Activated CD4-positive, alpha-beta T cell treated with anti-CD3 and anti-CD28 coated beads for 36 hours (primary cell): Measurements from ENCODE around the gene GMPS. TPM values are rescaled to one million over a fixed set of nuclear protein-coding genes. Genes with fewer than 3 reads are reported as not detected.

ENCODE experiments used
- ATAC-seq: fragments of 200-7000 bp; cut with Tn5 transposase; one replicate; pipeline ENCODE4 v1.10.0; 2021; ENCODE audit warnings: mild to moderate bottlenecking, moderate library complexity
- CTCF ChIA-PET: fragments of 350-600 bp; sonication (Branson Sonifier 250); formaldehyde crosslinking; loops from one replicate; lab custom pipeline; 2021; ENCODE audit warnings: antibody characterized with exemption; lab: Charles Lee
- POLR2A ChIA-PET: fragments of 350-600 bp; sonication (Branson Sonifier 250); formaldehyde crosslinking; loops from one replicate; lab custom pipeline; 2021; ENCODE audit warnings: antibody characterized with exemption, inconsistent platforms; lab: Charles Lee
- DNase-seq: peaks from one replicate; pipeline ENCODE4 v3.0.0-alpha.2; 2020
- H3K27ac Mint-ChIP-seq: one replicate; pipeline ENCODE4 v1.8.0; 2021; ENCODE audit warnings: mixed read lengths
- H3K27me3 Mint-ChIP-seq: one replicate; pipeline ENCODE4 v1.8.0; 2021; ENCODE audit warnings: mixed read lengths
- H3K36me3 Mint-ChIP-seq: one replicate; pipeline ENCODE4 v1.8.0; 2021; ENCODE audit warnings: low read depth, mixed read lengths
- H3K4me1 Mint-ChIP-seq: one replicate; pipeline ENCODE4 v1.8.0; 2021; ENCODE audit warnings: mixed read lengths
- H3K4me3 Mint-ChIP-seq: one replicate; pipeline ENCODE4 v1.8.0; 2021; ENCODE audit warnings: mild to moderate bottlenecking, moderate library complexity, mixed read lengths
- H3K9me3 Mint-ChIP-seq: one replicate; pipeline ENCODE4 v1.8.0; 2021; ENCODE audit warnings: low read depth, mixed read lengths
- intact Hi-C, 2 experiments: fragments of 100-400 bp; cut with DNase I in 1 of 2; cut with micrococcal nuclease in 1 of 2; formaldehyde crosslinking; loops; one replicate each; pipeline versions ENCODE4 v1.14.2 to v1.15.1; 2022 to 2024; cut with DNase I, micrococcal nuclease
- total RNA-seq, 2 experiments: library from RNA; stranded (reverse); gene quantifications; one replicate each; pipeline ENCODE4 v1.2.3, GENCODE V29; 2021

GMPS gene
- total RNA-seq, 2 experiments from 2014 or later = 154 to 161 TPM

GRCh38 chr3:155890671-155891190 lies 20.3 kb downstream of the GMPS start:
- ATAC-seq (no peak), DNase-seq (no peak)
- Mint-ChIP-seq H3K4me1 (peaks cover 42% of the 10 kb centered on the region), H3K9me3 (no peaks in the 10 kb centered on the region), H3K4me3 (no peak overlapping the region), H3K36me3 (peaks cover 26% of the 10 kb centered on the region), H3K27ac (no peak overlapping the region), H3K27me3 (no peaks in the 10 kb centered on the region)
- CTCF ChIA-PET = no interaction called here
- intact Hi-C loops = no loop called here
- POLR2A ChIA-PET = no interaction called here

DNA sequence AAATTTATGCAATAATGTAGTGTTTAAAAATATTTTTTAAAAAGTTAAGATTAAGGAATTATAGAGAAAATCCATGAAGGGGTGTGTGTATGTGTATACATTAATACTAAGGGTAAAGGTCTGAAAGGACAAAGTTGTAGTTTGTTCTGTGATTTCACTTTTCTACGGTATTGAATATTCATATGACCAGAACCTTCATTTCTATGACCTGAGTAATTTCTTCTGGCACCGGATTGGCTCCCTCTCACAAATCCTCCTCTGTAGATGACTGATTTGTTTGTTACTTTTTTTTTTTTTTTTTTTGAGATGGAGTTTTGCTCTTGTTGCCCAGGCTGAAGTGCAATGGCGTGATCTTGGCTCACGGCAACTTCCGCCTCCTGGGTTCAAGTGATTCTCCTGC lies 20.9 kb downstream of the GMPS start:
- intact Hi-C loops = no loop called here
- peaks cover 27% of the 10 kb centered on the region for H3K36me3 Mint-ChIP-seq
- DNase-seq = no peak
- H3K4me1 Mint-ChIP-seq = peaks cover 36% of the 10 kb centered on the region
- ChIA-PET CTCF (no interaction called here), POLR2A (no interaction called here)
- no peaks in the 10 kb centered on the region for H3K27me3 Mint-ChIP-seq
- H3K4me3 Mint-ChIP-seq = no peak overlapping the region
- no peak overlapping the region for H3K27ac Mint-ChIP-seq
- no peak for ATAC-seq
- no peaks in the 10 kb centered on the region for H3K9me3 Mint-ChIP-seq

DNA sequence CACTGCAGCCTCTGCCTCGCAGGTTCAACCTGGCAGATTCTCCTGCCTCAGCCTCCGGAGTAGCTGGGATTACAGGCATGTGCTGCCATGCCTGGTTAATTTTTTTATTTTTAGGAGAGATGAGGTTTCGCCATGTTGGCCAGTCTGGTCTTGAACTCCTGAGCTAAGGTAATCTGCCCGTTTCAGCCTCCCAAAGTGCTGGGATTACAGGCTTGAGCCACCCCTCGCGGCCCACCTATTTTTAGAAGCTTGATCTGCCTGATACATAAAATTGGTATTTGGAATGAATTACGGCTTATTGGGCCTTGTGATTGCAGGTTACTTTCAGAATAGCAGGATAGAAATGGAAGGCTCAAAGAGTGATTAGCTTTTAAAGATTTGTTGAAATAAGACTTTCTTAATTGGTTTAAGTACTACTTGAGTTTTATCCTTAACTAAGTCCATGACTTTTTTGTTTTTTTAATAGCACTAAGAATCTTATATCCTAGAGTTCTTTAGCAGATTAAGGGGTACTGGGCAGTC lies 25.0 kb downstream of the GMPS start:
- Mint-ChIP-seq H3K4me3 (no peak overlapping the region), H3K4me1 (peaks cover 7% of the 10 kb centered on the region), H3K27me3 (no peaks in the 10 kb centered on the region), H3K9me3 (no peaks in the 10 kb centered on the region), H3K36me3 (peaks cover 52% of the 10 kb centered on the region), H3K27ac (peak overlapping the region; percentile 39)
- no peak for DNase-seq
- CTCF ChIA-PET = interaction anchor here (1.4 kb wide), 1 partner anchor 10 kb away, joined by 4 read pairs; no protein-coding TSS in a partner anchor
- ATAC-seq = no peak
- intact Hi-C loops = no loop called here
- POLR2A ChIA-PET = no interaction called here

DNA sequence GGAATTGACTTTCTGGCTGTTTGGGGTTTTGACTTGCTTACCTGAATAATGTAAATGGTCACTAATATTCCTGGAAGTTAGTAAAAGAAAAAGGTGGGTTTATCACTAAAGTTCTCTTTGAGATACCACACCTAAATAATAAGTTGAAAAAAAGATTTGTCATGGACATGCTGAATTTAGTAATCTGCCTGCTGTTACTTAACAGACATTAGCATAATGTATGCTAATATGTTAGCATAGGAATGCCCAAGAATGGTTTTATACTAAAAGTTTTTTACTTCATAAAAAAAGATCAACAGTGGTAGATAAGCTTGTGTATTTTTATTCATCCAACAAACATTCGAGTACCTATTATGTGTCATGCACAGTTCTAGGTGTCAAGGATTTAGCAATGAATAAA lies 36.5 kb downstream of the GMPS start:
- CTCF ChIA-PET = no interaction called here
- intact Hi-C loops = no loop called here
- peaks cover 46% of the 10 kb centered on the region for H3K36me3 Mint-ChIP-seq

DNA sequence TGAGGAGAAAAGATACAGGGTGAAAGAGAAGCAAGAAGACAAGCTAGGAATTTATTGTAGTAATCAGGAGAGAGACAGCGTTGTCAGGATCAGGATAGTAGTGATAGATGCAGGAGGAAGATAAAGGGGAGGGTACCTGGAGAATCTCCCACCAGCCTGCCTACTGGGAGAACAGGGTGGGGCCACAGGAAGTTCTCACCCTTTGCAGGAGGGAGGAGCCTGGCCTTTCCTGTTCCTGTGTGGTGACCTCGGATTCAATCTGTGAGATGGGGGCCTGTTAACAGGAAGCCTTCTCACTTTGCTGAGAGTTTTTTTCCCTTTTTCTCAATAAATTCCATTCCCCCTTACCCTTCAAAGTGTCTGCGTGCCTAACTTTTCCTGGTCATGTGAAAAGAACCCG lies 37.6 kb downstream of the GMPS start:
- POLR2A ChIA-PET = no interaction called here
- ATAC-seq = no peak
- Mint-ChIP-seq H3K36me3 (peaks cover 57% of the 10 kb centered on the region), H3K9me3 (no peaks in the 10 kb centered on the region), H3K27me3 (no peaks in the 10 kb centered on the region), H3K27ac (peak overlapping the region; percentile 72), H3K4me3 (no peak overlapping the region), H3K4me1 (peaks cover 10% of the 10 kb centered on the region)
- CTCF ChIA-PET = no interaction called here
- DNase-seq = no peak
- intact Hi-C loops = no loop called here

More for the DNA sequence above, 36.5 kb downstream of the GMPS start:
- POLR2A ChIA-PET = no interaction called here
- Mint-ChIP-seq H3K27ac (no peak overlapping the region), H3K4me3 (no peak overlapping the region), H3K27me3 (no peaks in the 10 kb centered on the region), H3K4me1 (peaks cover 10% of the 10 kb centered on the region), H3K9me3 (no peaks in the 10 kb centered on the region)
- DNase-seq = no peak
- ATAC-seq = no peak

GRCh38 chr3:155908605-155909004 lies 38.2 kb downstream of the GMPS start:
- peaks cover 10% of the 10 kb centered on the region for H3K4me1 Mint-ChIP-seq
- CTCF ChIA-PET = no interaction called here

GRCh38 chr3:155912090-155912489 lies 41.6 kb downstream of the GMPS start:
- Mint-ChIP-seq H3K36me3 (peaks cover 74% of the 10 kb centered on the region), H3K27me3 (no peaks in the 10 kb centered on the region), H3K27ac (no peak overlapping the region), H3K4me3 (no peak overlapping the region), H3K9me3 (no peaks in the 10 kb centered on the region), H3K4me1 (peaks cover 10% of the 10 kb centered on the region)
- POLR2A ChIA-PET = no interaction called here
- intact Hi-C loops = loop anchor here in 1 of 2 experiments (10.0 kb wide), 1 partner anchor 1627 kb away; no protein-coding TSS in a partner anchor
- no peak for DNase-seq
- CTCF ChIA-PET = interaction anchor here (0.7 kb wide), 1 partner anchor 113 kb away, joined by 3 read pairs; no protein-coding TSS in a partner anchor
- no peak for ATAC-seq

More at GRCh38 chr3:155908605-155909004, 38.2 kb downstream of the GMPS start:
- POLR2A ChIA-PET = no interaction called here
- intact Hi-C loops = no loop called here
- ATAC-seq (no peak), DNase-seq (no peak)
- no peaks in the 10 kb centered on the region for H3K9me3 Mint-ChIP-seq
- no peak overlapping the region for H3K4me3 Mint-ChIP-seq
- H3K27me3 Mint-ChIP-seq = no peaks in the 10 kb centered on the region
- peaks cover 61% of the 10 kb centered on the region for H3K36me3 Mint-ChIP-seq
- H3K27ac Mint-ChIP-seq = no peak overlapping the region

DNA sequence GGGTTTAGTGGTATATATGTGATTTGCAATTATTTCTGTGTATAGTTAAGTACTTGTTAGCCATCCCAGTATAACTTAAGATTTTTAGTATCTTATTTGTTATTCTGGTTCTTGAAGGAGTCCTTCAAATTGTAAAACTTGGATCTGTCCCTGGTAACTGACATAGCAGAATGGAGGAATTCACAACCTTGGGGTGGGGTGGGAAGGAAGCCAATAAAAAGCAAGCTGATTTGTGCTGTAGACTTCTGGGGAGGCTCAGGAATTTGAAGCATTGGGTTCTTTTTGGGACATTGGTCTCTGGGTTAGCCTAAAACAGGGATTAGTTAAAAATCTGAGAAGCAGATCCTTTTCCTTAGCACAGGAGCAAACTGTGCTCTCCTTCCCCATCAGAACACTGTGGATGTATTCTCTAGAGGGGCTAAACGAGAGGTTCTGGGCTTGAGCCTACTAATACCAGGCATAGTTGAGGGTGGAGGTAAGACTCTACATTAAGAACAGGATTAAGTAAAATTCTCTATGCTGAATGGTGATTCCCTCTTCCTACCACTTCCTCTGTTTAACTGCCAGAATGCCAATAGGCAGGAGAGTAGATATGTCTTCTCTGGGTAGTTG lies 42.2 kb downstream of the GMPS start:
- no peak overlapping the region for H3K27ac Mint-ChIP-seq
- ATAC-seq (no peak), DNase-seq (no peak)
- H3K27me3 Mint-ChIP-seq = no peaks in the 10 kb centered on the region
- CTCF ChIA-PET = interaction anchor here (0.7 kb wide), 2 partner anchors 107 to 113 kb away, joined by 3 read pairs; partner anchors contain the start of gene C3orf33
- peaks cover 76% of the 10 kb centered on the region for H3K36me3 Mint-ChIP-seq
- H3K4me1 Mint-ChIP-seq = peaks cover 6% of the 10 kb centered on the region
- POLR2A ChIA-PET = interaction anchor here (0.7 kb wide), 1 partner anchor 41 kb away, joined by 3 read pairs; no protein-coding TSS in a partner anchor
- no peak overlapping the region for H3K4me3 Mint-ChIP-seq
- H3K9me3 Mint-ChIP-seq = no peaks in the 10 kb centered on the region
- intact Hi-C loops = loop anchor here in 1 of 2 experiments (10.0 kb wide), 1 partner anchor 1628 kb away; no protein-coding TSS in a partner anchor

DNA sequence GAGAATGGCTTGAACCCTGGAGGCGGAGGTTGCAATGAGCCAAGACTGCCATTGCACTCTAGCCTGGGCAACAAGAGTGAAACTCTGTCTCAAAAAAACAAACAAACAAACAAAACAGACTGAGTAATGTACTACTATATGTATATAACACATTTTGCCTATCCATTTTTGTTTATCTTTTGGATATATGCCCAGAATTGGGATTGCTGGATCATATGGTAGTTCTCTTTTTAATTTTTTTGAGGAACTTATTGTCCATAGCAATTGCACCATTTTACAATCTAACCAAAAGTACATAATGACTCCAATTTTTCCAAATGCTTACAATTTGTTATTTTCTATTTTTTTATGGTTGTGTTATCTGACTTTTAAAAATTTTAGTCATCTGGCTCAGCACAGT lies 47.3 kb downstream of the GMPS start:
- ATAC-seq = no peak
- intact Hi-C loops = loop anchor here in 1 of 2 experiments (10.0 kb wide), 1 partner anchor 1633 kb away; no protein-coding TSS in a partner anchor
- Mint-ChIP-seq H3K27ac (no peak overlapping the region), H3K4me3 (no peak overlapping the region), H3K9me3 (no peaks in the 10 kb centered on the region), H3K27me3 (no peaks in the 10 kb centered on the region), H3K36me3 (peaks cover 54% of the 10 kb centered on the region), H3K4me1 (no peaks in the 10 kb centered on the region)
- no peak for DNase-seq
- CTCF ChIA-PET = interaction anchor here (0.6 kb wide), 1 partner anchor 167 kb away, joined by 3 read pairs; no protein-coding TSS in a partner anchor
- POLR2A ChIA-PET = no interaction called here

GRCh38 chr3:155919728-155920127 lies 49.3 kb downstream of the GMPS start:
- no peak overlapping the region for H3K27ac Mint-ChIP-seq
- ATAC-seq (no peak), DNase-seq (no peak)
- ChIA-PET POLR2A (interaction anchor here (0.6 kb wide), 1 partner anchor 200 kb away, joined by 5 read pairs; no protein-coding TSS in a partner anchor), CTCF (interaction anchor here (0.9 kb wide), 1 partner anchor 114 kb away, joined by 3 read pairs; the partner anchor contains the start of gene C3orf33)
- no peak overlapping the region for H3K4me3 Mint-ChIP-seq
- H3K27me3 Mint-ChIP-seq = no peaks in the 10 kb centered on the region
- no peaks in the 10 kb centered on the region for H3K9me3 Mint-ChIP-seq
- H3K4me1 Mint-ChIP-seq = no peaks in the 10 kb centered on the region
- peaks cover 50% of the 10 kb centered on the region for H3K36me3 Mint-ChIP-seq
- intact Hi-C loops = loop anchor here in 1 of 2 experiments (10.0 kb wide), 1 partner anchor 1635 kb away; no protein-coding TSS in a partner anchor

DNA sequence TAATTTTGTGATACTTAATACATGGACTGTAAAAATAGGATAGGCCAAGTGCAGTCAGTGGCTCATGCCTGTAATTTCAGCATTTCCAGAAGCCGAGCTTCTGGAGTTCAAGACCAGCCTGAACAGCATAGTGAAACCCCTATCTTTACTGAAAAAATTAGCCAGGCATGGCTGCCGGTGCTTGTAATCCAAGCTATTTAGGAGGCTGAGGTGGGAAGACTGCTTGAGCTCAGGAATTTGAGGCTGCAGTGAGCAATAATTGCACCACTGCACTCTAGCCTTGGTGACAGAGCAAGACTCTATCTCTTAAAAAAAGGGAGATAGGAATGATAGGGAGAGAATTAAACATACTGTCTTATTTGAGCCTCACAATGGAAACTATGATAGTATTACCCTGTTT lies 51.0 kb downstream of the GMPS start:
- CTCF ChIA-PET = interaction anchor here (0.7 to 1.5 kb wide), 3 partner anchors 17 to 165 kb away, joined by 3 to 9 read pairs (median 3); partner anchors contain the start of gene C3orf33
- peaks cover 49% of the 10 kb centered on the region for H3K36me3 Mint-ChIP-seq
- intact Hi-C loops = no loop called here
- POLR2A ChIA-PET = no interaction called here
- no peaks in the 10 kb centered on the region for H3K27me3 Mint-ChIP-seq
- no peak for ATAC-seq
- DNase-seq = no peak
- no peak overlapping the region for H3K4me3 Mint-ChIP-seq
- no peaks in the 10 kb centered on the region for H3K4me1 Mint-ChIP-seq
- no peaks in the 10 kb centered on the region for H3K9me3 Mint-ChIP-seq
- H3K27ac Mint-ChIP-seq = no peak overlapping the region
